H1 (cell line): ENCODE results near the gene PIGZ. TPM values are rescaled to one million over a fixed set of nuclear protein-coding genes. Genes with fewer than 3 reads are reported as not detected.
A peak's percentile ranks its signal among the peaks of the same experiment; 100 is the strongest.

Experiments
- RNF2 ChIP-seq: fragments of 200-900, 300-1000 bp; sonication (generic); IDR thresholded peaks from 2 replicates; pipeline ENCODE4 v1.7.1; 2016; ENCODE audit warnings: borderline replicate concordance, low read depth, mild to moderate bottlenecking, antibody characterized with exemption, low read length; ENCODE audit not compliant: poor library complexity, severe bottlenecking; ENCODE audit errors: missing control alignments
- polyA plus RNA-seq, 7 experiments: library from polyadenylated mRNA; depleted of rRNA in 3 of 7; stranded (reverse) in 5 of 7; unstranded in 2 of 7; fragments of >200 nt in 5 of 7; fragments of 200-250 nt in 2 of 7; gene quantifications; 1 replicate in 5 of 7; 2 replicates in 1 of 7; 4 replicates in 1 of 7; pipeline versions ENCODE4 v1.2.1 to v1.2.3, GENCODE V29; 2011 to 2013; ENCODE audit warnings: missing spikeins in 2 of 7, mixed read lengths in 2 of 7
- total RNA-seq: library from RNA; stranded (reverse); fragmentation: NEBNext Ultra II Directional; extraction: Animal tissue kit (Norgen Biotek cat#: 25700); gene quantifications from 2 replicates; pipeline ENCODE4 v1.2.1, GENCODE V29; 2021

PIGZ gene
- total and polyA plus RNA-seq, 2 of the 8 experiments (the other 6 are each of a cell fraction or from before 2014, with no cell fraction given), result 0.32 TPM; not detected in 1

GRCh38 chr3:196966526-196967401 lies 1.9 kb downstream of the PIGZ start (continued):
- TF ChIP-seq RNF2, result peak; percentile 31
